ENCODE measurements around the gene AP2B1.

DNA sequence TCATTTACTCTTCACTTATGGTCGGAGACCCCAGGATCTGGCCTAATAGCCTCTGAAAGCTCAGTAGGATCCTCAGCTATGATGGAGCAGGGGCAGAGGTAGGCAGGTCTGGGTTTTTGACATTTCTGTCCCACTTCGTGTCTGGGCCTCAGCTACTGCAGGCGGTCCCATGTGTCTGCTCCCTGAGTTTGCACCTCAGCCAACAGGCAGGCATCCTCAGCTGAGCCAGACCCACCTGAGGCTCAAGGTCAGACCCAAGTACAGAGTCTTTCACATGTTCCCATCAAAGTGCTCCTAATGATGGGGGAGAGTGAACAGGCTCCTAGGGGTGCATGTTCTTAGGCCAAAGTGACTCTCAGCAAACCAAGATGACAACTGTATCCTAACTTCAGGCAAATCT is 141.4 kb downstream of the AP2B1 start:
- TF ChIP-seq SIN3A (IDR thresholded peaks at IDR 0.05; ENCODE audit: borderline replicate concordance, low read depth, low read length) (no peak), RAD21 (IDR thresholded peaks at IDR 0.05; ENCODE audit: low read length) (no peak), TEAD4 (IDR thresholded peaks at IDR 0.05; ENCODE audit: borderline replicate concordance, insufficient read depth) (no peak), EZH2phosphoT487 (IDR thresholded peaks at IDR 0.05; ENCODE audit: borderline replicate concordance, low read depth) (no peak), FOXM1 (IDR thresholded peaks at IDR 0.05; ENCODE audit: low read depth) (no peak), TCF12 (IDR thresholded peaks at IDR 0.05) (no peak)
- TF ChIP-seq, protein P1, sequence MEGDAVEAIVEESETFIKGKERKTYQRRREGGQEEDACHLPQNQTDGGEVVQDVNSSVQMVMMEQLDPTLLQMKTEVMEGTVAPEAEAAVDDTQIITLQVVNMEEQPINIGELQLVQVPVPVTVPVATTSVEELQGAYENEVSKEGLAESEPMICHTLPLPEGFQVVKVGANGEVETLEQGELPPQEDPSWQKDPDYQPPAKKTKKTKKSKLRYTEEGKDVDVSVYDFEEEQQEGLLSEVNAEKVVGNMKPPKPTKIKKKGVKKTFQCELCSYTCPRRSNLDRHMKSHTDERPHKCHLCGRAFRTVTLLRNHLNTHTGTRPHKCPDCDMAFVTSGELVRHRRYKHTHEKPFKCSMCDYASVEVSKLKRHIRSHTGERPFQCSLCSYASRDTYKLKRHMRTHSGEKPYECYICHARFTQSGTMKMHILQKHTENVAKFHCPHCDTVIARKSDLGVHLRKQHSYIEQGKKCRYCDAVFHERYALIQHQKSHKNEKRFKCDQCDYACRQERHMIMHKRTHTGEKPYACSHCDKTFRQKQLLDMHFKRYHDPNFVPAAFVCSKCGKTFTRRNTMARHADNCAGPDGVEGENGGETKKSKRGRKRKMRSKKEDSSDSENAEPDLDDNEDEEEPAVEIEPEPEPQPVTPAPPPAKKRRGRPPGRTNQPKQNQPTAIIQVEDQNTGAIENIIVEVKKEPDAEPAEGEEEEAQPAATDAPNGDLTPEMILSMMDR (IDR thresholded peaks at IDR 0.05) = no peak
- TF ChIP-seq, protein P2, sequence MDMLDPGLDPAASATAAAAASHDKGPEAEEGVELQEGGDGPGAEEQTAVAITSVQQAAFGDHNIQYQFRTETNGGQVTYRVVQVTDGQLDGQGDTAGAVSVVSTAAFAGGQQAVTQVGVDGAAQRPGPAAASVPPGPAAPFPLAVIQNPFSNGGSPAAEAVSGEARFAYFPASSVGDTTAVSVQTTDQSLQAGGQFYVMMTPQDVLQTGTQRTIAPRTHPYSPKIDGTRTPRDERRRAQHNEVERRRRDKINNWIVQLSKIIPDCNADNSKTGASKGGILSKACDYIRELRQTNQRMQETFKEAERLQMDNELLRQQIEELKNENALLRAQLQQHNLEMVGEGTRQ (IDR thresholded peaks at IDR 0.05; ENCODE audit: borderline replicate concordance, low read depth, low read length) = no peak
- TF ChIP-seq, protein P3, sequence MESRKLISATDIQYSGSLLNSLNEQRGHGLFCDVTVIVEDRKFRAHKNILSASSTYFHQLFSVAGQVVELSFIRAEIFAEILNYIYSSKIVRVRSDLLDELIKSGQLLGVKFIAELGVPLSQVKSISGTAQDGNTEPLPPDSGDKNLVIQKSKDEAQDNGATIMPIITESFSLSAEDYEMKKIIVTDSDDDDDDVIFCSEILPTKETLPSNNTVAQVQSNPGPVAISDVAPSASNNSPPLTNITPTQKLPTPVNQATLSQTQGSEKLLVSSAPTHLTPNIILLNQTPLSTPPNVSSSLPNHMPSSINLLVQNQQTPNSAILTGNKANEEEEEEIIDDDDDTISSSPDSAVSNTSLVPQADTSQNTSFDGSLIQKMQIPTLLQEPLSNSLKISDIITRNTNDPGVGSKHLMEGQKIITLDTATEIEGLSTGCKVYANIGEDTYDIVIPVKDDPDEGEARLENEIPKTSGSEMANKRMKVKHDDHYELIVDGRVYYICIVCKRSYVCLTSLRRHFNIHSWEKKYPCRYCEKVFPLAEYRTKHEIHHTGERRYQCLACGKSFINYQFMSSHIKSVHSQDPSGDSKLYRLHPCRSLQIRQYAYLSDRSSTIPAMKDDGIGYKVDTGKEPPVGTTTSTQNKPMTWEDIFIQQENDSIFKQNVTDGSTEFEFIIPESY (IDR thresholded peaks at IDR 0.05; ENCODE audit: borderline replicate concordance, low read depth) = no peak
